ENCODE measurements around the gene ZNF492. TPM values are rescaled to one million over a fixed set of nuclear protein-coding genes. Genes with fewer than 3 reads are reported as not detected.

The ZNF492 gene
- total RNA-seq, 3 donors from 2014 or later (not counting 1 experiment from before 2014, with no cell fraction given): 0.40 to 0.54 TPM; not detected in 1

GRCh38 chr19:22609630-22610029 lies 24.5 kb upstream of the ZNF492 start:
- intact Hi-C loops (cut with micrococcal nuclease): no loop called here
- Mint-ChIP-seq H3K4me1 (no peaks in the 10 kb centered on the region), H3K27ac (no peak overlapping the region), H3K27me3 (ENCODE audit: low read depth in 2 of 2) (no peaks in the 10 kb centered on the region), H3K36me3 (no peaks in the 10 kb centered on the region), H3K4me3 (no peak overlapping the region), H3K9me3 (peaks cover 6 to 21% of the 10 kb centered on the region in 2 donors)
- WGBS (ENCODE audit: insufficient coverage): 83% methylated on average over 4 of the region's 4 CpGs
- Histone ChIP-seq H3K36me3 (ENCODE audit: control insufficient read depth, insufficient read depth, low read length) (no peaks in the 10 kb centered on the region), H3K4me1 (ENCODE audit: control insufficient read depth, insufficient read depth, low read length) (no peaks in the 10 kb centered on the region), H3K27ac (ENCODE audit: low read length) (no peak overlapping the region), H3K9me3 (ENCODE audit: control insufficient read depth, insufficient read depth, low read length) (peaks cover 5% of the 10 kb centered on the region), H3K27me3 (ENCODE audit: control insufficient read depth, insufficient read depth, low read length) (no peaks in the 10 kb centered on the region), H3K4me3 (ENCODE audit: low read length) (no peak overlapping the region)
- no peak for DNase-seq
- ATAC-seq: no peak
- TF ChIP-seq CTCF (IDR thresholded peaks at IDR 0.05): no peak

DNA sequence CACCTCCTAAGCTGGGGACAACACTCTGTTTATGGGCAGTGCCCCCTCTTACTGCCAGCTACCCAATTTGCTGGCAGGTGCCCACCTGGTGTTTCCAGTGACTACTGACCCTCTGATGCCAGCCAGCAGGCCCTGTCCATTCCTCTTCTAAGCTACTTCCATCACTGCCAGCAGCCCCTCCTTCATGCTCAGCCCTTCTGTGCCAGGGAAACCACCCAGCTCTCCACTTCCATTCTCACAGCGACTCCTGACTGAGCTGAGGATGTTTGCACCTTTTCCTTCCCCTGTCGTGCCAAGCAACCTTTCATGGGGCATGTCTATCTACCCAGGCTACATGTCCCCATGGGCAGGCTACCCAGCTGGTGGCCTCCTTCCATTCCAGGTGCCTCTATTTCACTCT lies 24.0 kb upstream of the ZNF492 start:
- H3K27ac ChIP-seq (ENCODE audit: low read length): no peak overlapping the region
- no peaks in the 10 kb centered on the region for H3K36me3 ChIP-seq (ENCODE audit: control insufficient read depth, insufficient read depth, low read length)
- DNase-seq (no peak), ATAC-seq (no peak)
- H3K4me3 Mint-ChIP-seq: no peak overlapping the region
- no peaks in the 10 kb centered on the region for H3K4me1 Mint-ChIP-seq
- H3K27ac Mint-ChIP-seq: no peak overlapping the region
- no peak for TF ChIP-seq CTCF (IDR thresholded peaks at IDR 0.05)
- no peaks in the 10 kb centered on the region for H3K27me3 Mint-ChIP-seq (ENCODE audit: low read depth in 2 of 2)
- intact Hi-C loops (cut with micrococcal nuclease): no loop called here
- 75% methylated on average over 2 of the region's 2 CpGs for WGBS (ENCODE audit: insufficient coverage)
- peaks cover 6 to 21% of the 10 kb centered on the region in 2 donors for H3K9me3 Mint-ChIP-seq
- H3K4me3 ChIP-seq (ENCODE audit: low read length): no peak overlapping the region
- no peaks in the 10 kb centered on the region for H3K27me3 ChIP-seq (ENCODE audit: control insufficient read depth, insufficient read depth, low read length)
- peaks cover 5% of the 10 kb centered on the region for H3K9me3 ChIP-seq (ENCODE audit: control insufficient read depth, insufficient read depth, low read length)
- no peaks in the 10 kb centered on the region for H3K4me1 ChIP-seq (ENCODE audit: control insufficient read depth, insufficient read depth, low read length)
- H3K36me3 Mint-ChIP-seq: peaks cover 2% of the 10 kb centered on the region

DNA sequence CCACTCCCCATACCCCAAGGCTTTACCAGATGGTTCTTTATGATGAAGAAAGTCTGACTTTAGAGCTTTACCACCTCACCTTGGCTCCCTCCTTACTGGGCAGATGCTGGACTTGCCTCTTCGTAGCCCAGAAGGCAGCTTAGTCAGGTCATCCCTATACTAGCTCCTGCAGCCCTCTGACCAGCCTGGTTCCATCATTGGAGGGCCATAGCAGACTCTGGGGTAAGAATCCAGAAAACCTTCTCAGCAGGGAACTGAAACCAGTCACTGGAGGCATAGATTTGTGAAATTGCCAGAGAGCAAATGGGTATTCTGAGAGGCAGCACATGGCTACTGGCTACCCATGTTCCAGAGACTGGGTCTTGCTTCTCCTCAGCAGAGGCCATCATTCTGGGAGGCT lies 21.8 kb upstream of the ZNF492 start:
- no peak overlapping the region for H3K27ac Mint-ChIP-seq
- intact Hi-C loops (cut with micrococcal nuclease): no loop called here
- 42% methylated on average over 1 of the region's 1 CpG for WGBS (ENCODE audit: insufficient coverage)

More for the DNA sequence above, 21.8 kb upstream of the ZNF492 start:
- ATAC-seq: no peak
- Mint-ChIP-seq H3K4me1 (no peaks in the 10 kb centered on the region), H3K4me3 (no peak overlapping the region), H3K9me3 (peaks cover 0 to 17% of the 10 kb centered on the region in 2 donors), H3K36me3 (peaks cover 11% of the 10 kb centered on the region), H3K27me3 (ENCODE audit: low read depth in 2 of 2) (no peaks in the 10 kb centered on the region)
- Histone ChIP-seq H3K36me3 (ENCODE audit: control insufficient read depth, insufficient read depth, low read length) (no peaks in the 10 kb centered on the region), H3K4me3 (ENCODE audit: low read length) (no peak overlapping the region), H3K4me1 (ENCODE audit: control insufficient read depth, insufficient read depth, low read length) (no peaks in the 10 kb centered on the region), H3K27me3 (ENCODE audit: control insufficient read depth, insufficient read depth, low read length) (no peaks in the 10 kb centered on the region), H3K9me3 (ENCODE audit: control insufficient read depth, insufficient read depth, low read length) (peaks cover 14% of the 10 kb centered on the region), H3K27ac (ENCODE audit: low read length) (no peak overlapping the region)
- TF ChIP-seq CTCF (IDR thresholded peaks at IDR 0.05): no peak
- no peak for DNase-seq

All from natural killer cell (primary cell).